GM23248 (cell line): Measurements from ENCODE around the gene COA8. TPM values are rescaled to one million over a fixed set of nuclear protein-coding genes. Genes with fewer than 3 reads are reported as not detected.

Experiments used
- DNase-seq: peaks from one replicate; pipeline ENCODE4 v3.0.0-alpha.2; 2015
- H2AFZ ChIP-seq: fragments of 200-600 bp; sonication (generic); 2 replicates; pipeline ENCODE4 v1.6.1; 2016; ENCODE audit warnings: antibody characterized with exemption
- H3F3A ChIP-seq: fragments of 200-600 bp; sonication (generic); 2 replicates; pipeline ENCODE4 v1.6.1; 2016; ENCODE audit warnings: mild to moderate bottlenecking, antibody characterized with exemption, mixed run types; ENCODE audit not compliant: insufficient read depth
- H3K27ac ChIP-seq: fragments of 200-600 bp; sonication (generic); 2 replicates; pipeline ENCODE4 v1.5.1; 2016; ENCODE audit warnings: mild to moderate bottlenecking
- H3K27me3 ChIP-seq: fragments of 200-600 bp; sonication (generic); replicated peaks from 2 replicates; pipeline ENCODE4 v1.6.1; 2016; ENCODE audit warnings: mild to moderate bottlenecking; ENCODE audit not compliant: insufficient read depth
- H3K36me3 ChIP-seq: fragments of 200-600 bp; sonication (generic); 2 replicates; pipeline ENCODE4 v1.6.1; 2016; ENCODE audit warnings: low read depth, mild to moderate bottlenecking
- H3K4me1 ChIP-seq: fragments of 200-600 bp; sonication (generic); 2 replicates; pipeline ENCODE4 v1.6.1; 2016; ENCODE audit warnings: mild to moderate bottlenecking; ENCODE audit not compliant: insufficient read depth
- H3K4me2 ChIP-seq: fragments of 200-600 bp; sonication (generic); one replicate; pipeline ENCODE4 v1.6.1; 2016; ENCODE audit warnings: mild to moderate bottlenecking; ENCODE audit not compliant: unreplicated experiment
- H3K4me3 ChIP-seq: fragments of 200-600 bp; sonication (generic); 2 replicates; pipeline ENCODE4 v1.5.1; 2016; ENCODE audit warnings: mild to moderate bottlenecking
- H3K79me2 ChIP-seq: fragments of 200-600 bp; sonication (generic); 2 replicates; pipeline ENCODE4 v1.6.1; 2016; ENCODE audit warnings: mild to moderate bottlenecking; ENCODE audit not compliant: insufficient read depth
- H3K9ac ChIP-seq: fragments of 200-600 bp; sonication (generic); 2 replicates; pipeline ENCODE4 v1.6.1; 2016; ENCODE audit warnings: mild to moderate bottlenecking
- H3K9me2 ChIP-seq: fragments of 200-600 bp; sonication (generic); 2 replicates; pipeline ENCODE4 v1.6.1; 2016; ENCODE audit warnings: mixed run types, mild to moderate bottlenecking, moderate library complexity; ENCODE audit not compliant: insufficient read depth
- H3K9me3 ChIP-seq: fragments of 200-600 bp; sonication (generic); one replicate; pipeline ENCODE4 v1.6.1; 2017; ENCODE audit warnings: low read depth
- H4K20me1 ChIP-seq: fragments of 200-600 bp; sonication (generic); 2 replicates; pipeline ENCODE4 v1.6.0; 2016; ENCODE audit not compliant: insufficient read depth
- EZH2 ChIP-seq: fragments of 200-600 bp; sonication (generic); IDR thresholded peaks from 2 replicates; pipeline ENCODE4 v1.6.1; 2018; ENCODE audit warnings: antibody characterized with exemption, mild to moderate bottlenecking; ENCODE audit not compliant: insufficient read depth, poor library complexity, severe bottlenecking
- EZH2phosphoT487 ChIP-seq: fragments of 200-600 bp; sonication (generic); IDR thresholded peaks from 2 replicates; pipeline ENCODE4 v1.6.1; 2018; ENCODE audit warnings: antibody characterized with exemption, moderate library complexity, mild to moderate bottlenecking, low read depth; ENCODE audit not compliant: insufficient read depth
- WGBS, 2 experiments: methylation state at CpG; one replicate each; pipeline ENCODE4 v1.1.6; 2015 to 2017; ENCODE audit warnings: low lambda C conversion rate in 2 of 2, low coverage in 1 of 2; ENCODE audit errors: missing lambda C conversion rate in 2 of 2; 5-methylcytosine and 5-hydroxymethylcytosine counted together
- in situ Hi-C: fragments of 300-500 bp; cut with MboI; formaldehyde crosslinking; loops from 2 replicates; pipeline ENCODE4 v1.15.0; 2020
- polyA plus RNA-seq: library from polyadenylated mRNA; unstranded; fragments of >200 nt; fragmentation: Nextera tagmentation; extraction: Ambion mirVana; gene quantifications from 2 replicates; pipeline ENCODE4 v1.2.1, GENCODE V29; 2016
- total RNA-seq: library from RNA; depleted of rRNA; stranded (reverse); fragments of >200 nt; shearing (Covaris generic); gene quantifications from 2 replicates; pipeline ENCODE4 v1.2.3, GENCODE V29; 2014

COA8 gene
- total and polyA plus RNA-seq, 2 experiments from 2014 or later, result 28.9 to 96.3 TPM

DNA sequence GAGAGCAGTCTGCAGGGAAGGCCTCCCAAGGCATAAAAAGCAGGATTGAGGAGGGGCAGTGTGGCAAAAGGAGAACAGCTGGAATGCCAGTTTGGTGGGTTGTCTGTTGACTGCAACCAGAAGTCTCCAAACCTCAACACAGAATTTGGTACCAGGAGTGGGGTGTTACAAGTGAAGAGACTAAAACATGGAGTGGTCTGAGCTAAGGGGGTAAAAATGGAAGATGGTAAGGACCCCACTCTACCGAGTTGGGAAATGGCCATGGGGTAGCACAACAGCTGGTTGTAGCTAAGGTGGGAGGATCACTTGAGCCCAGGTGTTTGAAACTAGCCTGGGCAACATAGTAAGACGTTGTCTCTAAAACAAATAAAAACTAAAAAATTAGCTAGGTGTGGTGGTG is 48.5 kb downstream of the COA8 start:
- H2AFZ ChIP-seq, result no peak overlapping the region
- H3F3A ChIP-seq, result peaks cover 4% of the 10 kb centered on the region; the same call in 1 of the 2 replicates
- H3K36me3 ChIP-seq, result no peaks in the 10 kb centered on the region
- H3K4me3 ChIP-seq, result no peak overlapping the region
- no peak overlapping the region for H3K9ac ChIP-seq
- WGBS, 2 experiments, result 82 to 90% methylated on average over 2 of the region's 2 CpGs
- no peaks in the 10 kb centered on the region for H3K9me2 ChIP-seq
- DNase-seq, result no peak
- in situ Hi-C loops, result no loop called here
- peaks cover 13% of the 10 kb centered on the region for H3K4me1 ChIP-seq
- no peaks in the 10 kb centered on the region for H3K79me2 ChIP-seq
- H4K20me1 ChIP-seq, result no peaks in the 10 kb centered on the region
- no peaks in the 10 kb centered on the region for H3K27me3 ChIP-seq
- H3K4me2 ChIP-seq, result no peak overlapping the region
- no peak for TF ChIP-seq EZH2phosphoT487
- TF ChIP-seq EZH2, result no peak
- no peak overlapping the region for H3K27ac ChIP-seq
- H3K9me3 ChIP-seq, result no peaks in the 10 kb centered on the region

DNA sequence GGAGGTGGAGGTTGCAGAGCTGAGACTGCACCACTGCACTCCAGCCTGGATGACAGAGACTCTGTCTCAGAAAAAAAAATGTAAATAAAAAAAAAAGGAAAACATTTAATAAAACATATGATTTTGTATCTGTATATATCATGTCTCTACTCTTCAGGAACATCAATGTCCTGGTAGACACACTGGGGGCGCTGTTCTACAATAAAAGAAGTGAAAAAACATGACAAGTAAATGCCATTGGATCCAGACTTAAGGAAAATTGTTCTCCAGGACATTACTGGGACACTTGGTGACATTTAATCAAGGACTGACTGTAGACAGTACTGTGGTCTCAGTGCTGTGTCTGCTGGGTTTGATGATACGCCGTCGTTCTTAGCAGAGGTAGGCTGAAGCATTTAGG is 50.8 kb downstream of the COA8 start:
- Histone ChIP-seq H2AFZ (no peak overlapping the region), H4K20me1 (no peaks in the 10 kb centered on the region), H3K4me1 (no peaks in the 10 kb centered on the region), H3K4me3 (no peak overlapping the region), H3K79me2 (no peaks in the 10 kb centered on the region), H3K27me3 (no peaks in the 10 kb centered on the region), H3F3A (no peaks in the 10 kb centered on the region), H3K9me3 (no peaks in the 10 kb centered on the region), H3K27ac (no peak overlapping the region), H3K36me3 (no peaks in the 10 kb centered on the region), H3K4me2 (no peak overlapping the region), H3K9me2 (no peaks in the 10 kb centered on the region), H3K9ac (no peak overlapping the region)
- TF ChIP-seq EZH2, result no peak
- TF ChIP-seq EZH2phosphoT487, result no peak
- in situ Hi-C loops, result no loop called here
- no peak for DNase-seq
- WGBS, 2 experiments, result 99 to 100% methylated on average over 4 of the region's 4 CpGs

GRCh38 chr14:103616635-103617300 is 54.0 kb downstream of the COA8 start:
- no peak overlapping the region for H3K27ac ChIP-seq
- DNase-seq, result no peak

DNA sequence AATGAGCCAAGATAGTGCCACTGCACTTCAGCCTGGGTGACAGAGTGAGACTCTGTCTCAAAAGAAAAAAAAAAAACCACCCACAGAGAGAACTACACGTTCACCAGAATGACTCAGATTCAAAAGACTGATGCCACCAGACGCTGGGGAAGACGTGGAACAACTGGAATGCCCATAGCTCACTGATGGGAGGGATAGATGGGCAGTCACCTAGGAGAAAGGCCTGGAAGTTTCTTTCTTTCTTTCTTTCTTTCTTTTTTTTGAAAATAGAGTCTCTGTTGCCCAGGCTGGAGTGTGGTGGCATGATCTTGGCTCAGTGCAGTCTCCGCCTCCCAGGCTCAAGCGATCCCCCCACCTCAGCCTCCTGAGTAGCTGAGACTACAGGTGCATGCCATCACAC is 56.3 kb downstream of the COA8 start:
- TF ChIP-seq EZH2phosphoT487, result no peak
- TF ChIP-seq EZH2, result no peak
- H3K4me3 ChIP-seq, result no peak overlapping the region
- H3K79me2 ChIP-seq, result no peaks in the 10 kb centered on the region
- DNase-seq, result peak; percentile 86
- no peaks in the 10 kb centered on the region for H3K27me3 ChIP-seq
- H3F3A ChIP-seq, result no peaks in the 10 kb centered on the region
- H3K4me1 ChIP-seq, result peaks cover 8% of the 10 kb centered on the region
- no peak overlapping the region; the same call in 1 of the 2 replicates for H3K9ac ChIP-seq
- H3K36me3 ChIP-seq, result no peaks in the 10 kb centered on the region
- no peaks in the 10 kb centered on the region for H3K9me2 ChIP-seq
- H2AFZ ChIP-seq, result no peak overlapping the region
- no peaks in the 10 kb centered on the region for H3K9me3 ChIP-seq
- H3K27ac ChIP-seq, result no peak overlapping the region
- in situ Hi-C loops, result no loop called here
- H4K20me1 ChIP-seq, result no peaks in the 10 kb centered on the region
- WGBS, 2 experiments, result 38% methylated on average over 5 of the region's 5 CpGs
- H3K4me2 ChIP-seq, result no peak overlapping the region

More at GRCh38 chr14:103616635-103617300, 54.0 kb downstream of the COA8 start:
- Histone ChIP-seq H3K4me3 (no peak overlapping the region), H3K4me2 (no peak overlapping the region), H3K36me3 (no peaks in the 10 kb centered on the region), H4K20me1 (no peaks in the 10 kb centered on the region), H3K27me3 (no peaks in the 10 kb centered on the region), H3K9me2 (no peaks in the 10 kb centered on the region), H3K9me3 (no peaks in the 10 kb centered on the region), H2AFZ (no peak overlapping the region), H3K79me2 (no peaks in the 10 kb centered on the region), H3F3A (no peaks in the 10 kb centered on the region), H3K4me1 (peaks cover 8% of the 10 kb centered on the region; the same call in 1 of the 2 replicates), H3K9ac (no peak overlapping the region)
- in situ Hi-C loops, result no loop called here
- no peak for TF ChIP-seq EZH2phosphoT487
- no peak for TF ChIP-seq EZH2
- WGBS, 2 experiments, result 82 to 83% methylated on average over 17 of the region's 17 CpGs
